Measurements from ENCODE around the gene CDK9.

The CDK9 gene

DNA sequence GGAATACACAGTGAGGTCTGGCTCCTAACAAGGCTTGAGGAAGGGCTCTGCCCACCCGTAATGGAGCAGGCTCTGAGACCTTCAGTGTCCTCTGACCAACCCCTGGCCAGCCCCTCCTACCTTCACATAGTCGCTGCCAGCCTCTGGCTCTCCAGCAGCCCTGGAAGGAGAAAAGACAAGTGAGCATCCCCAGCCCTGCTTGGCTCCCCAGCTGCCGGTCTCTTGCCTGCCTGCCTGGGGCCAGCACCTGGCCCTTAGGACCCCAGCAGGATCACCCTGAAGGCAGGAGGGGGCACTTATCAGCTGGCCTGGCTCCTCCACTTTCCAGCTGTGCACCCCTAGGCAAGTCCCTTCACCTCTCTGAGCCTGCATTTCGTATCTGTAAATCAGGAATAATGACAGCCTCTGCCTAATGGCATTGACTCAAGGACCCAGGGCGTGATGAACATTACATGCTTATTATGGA, 24.3 kb upstream of the CDK9 start:
- DNase-seq (ENCODE audit: low spot score): no peak

DNA sequence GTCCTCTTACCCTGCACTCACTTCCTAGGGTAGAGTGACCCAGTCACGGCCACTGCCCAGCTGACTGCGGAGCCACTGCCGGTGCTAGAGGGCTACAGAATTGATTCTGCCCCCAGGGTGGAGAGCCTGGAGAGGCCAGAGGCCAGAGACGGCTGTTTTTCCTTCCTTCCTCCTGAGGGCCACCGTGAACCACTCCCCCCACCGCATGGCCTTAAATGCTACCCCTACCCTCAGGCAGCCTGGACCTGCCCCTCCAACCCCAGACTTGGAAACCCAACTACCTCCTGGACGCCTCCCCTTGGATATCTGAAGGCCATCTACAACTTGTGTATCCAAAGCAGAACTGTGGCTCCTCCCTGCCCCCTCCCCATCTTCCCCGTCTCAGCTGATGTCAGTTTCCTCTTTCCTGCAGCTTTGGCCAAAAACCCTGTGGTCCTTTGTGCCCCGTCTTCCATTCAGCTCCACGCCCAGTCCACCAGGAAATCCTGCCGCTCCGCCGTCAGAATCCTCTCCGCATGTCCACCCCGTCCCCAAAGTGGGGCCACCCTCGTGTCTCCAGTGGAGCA, 23.6 kb upstream of the CDK9 start:
- DNase-seq (ENCODE audit: low spot score): no peak

DNA sequence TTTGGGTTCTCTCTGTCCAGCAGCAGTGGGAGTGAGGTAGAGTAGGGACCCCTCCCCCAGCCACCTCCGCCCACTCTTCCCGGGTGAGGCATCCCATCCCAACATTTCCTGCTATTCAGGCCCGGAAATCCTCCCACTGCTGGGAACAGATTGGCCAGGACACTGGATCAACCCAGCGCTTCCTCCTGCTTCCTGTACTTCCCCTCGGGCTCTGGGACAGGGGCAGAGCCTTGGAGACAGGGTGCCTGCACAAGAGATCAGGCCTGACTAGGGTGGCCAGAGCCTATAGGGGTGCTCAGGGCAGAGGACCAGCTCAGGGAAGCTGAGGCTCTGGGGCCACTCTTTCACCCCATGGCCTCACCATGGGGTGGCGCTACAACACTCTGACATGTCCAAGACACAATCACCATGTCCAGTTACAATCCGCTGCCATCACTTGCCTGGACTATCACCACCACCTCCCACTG, 21.9 kb upstream of the CDK9 start:
- DNase-seq (ENCODE audit: low spot score): peak; percentile 44

GRCh38 chr9:127765418-127765817, 20.4 kb upstream of the CDK9 start:
- DNase-seq (ENCODE audit: low spot score): no peak

- no peak for DNase-seq (ENCODE audit: low spot score)
Observed at GRCh38 chr9:127767410-127767809, 18.4 kb upstream of the CDK9 start.

DNA sequence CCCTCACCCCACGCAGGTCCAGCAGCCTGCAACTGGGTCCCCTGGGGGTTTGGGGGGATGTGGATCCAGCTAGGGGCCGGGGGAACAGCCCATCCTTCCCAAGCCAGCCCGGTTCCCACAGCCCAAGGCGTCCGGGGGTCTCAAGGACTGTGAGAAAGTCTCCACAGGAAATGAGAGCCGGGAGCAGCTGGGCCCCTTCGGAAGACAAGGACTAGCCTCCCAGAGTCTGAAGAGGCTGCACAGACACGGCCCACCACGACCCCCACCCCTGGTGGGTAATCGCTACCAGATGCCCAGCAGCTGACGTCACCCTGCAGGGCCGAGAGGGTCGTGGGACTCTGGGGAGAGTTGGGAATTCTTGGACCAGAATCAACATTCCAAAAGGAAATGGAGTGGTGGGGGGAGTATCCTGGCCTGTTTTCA, 17.9 kb upstream of the CDK9 start:
- peak; percentile 50 for DNase-seq (ENCODE audit: low spot score)

GRCh38 chr9:127768698-127769097, 17.1 kb upstream of the CDK9 start:
- DNase-seq (ENCODE audit: low spot score): no peak

DNA sequence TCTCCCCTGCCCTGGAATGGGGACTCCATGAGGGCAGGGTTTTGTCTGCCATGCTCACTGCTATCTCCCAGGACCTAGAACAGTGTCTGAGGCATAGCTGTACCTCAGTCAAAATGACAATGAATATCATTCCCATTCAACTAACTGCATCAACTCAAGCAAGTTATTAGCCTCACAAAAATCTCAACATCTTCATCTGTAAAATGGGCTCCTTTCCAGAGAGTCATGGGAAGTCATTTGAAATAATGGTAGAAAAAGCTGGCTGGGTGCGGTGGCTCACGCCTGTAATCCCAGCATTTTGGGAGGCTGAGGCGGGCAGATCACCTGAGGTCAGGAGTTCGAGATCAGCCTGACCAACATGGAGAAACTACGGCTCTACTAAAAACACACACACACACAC, 16.7 kb upstream of the CDK9 start:
- DNase-seq (ENCODE audit: low spot score): no peak

DNA sequence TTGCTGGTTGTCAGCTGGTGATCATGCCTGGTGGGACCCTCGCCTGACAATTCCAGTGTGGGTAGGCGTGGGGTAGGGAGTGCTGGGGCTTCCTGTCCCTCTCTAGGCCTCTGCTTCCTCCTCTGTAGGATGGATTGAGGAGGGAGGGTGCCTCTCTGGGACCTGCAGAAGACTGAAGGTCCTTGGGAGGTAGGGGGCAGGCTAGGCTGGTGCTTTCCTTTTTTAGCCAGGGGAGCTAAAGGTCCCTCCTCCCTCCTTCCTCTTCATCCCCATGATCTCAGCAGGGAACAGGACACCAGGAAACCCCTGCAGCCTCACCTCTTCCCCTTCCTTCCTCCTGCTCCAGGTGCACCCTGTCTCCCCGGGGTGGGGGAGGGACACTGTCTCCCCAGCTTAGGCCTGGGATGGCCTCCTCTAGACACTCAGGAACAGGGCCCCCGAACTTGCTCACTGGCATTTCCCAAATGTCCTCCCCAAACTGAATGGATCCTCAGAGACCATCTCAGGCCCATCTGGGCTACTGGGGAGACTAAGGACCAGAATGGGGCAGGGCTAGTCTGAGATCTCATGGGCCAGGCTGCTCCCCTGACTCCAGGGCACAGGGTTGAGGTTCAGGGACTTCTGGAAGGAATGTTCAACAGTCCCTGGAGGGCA, 15.8 kb upstream of the CDK9 start:
- no peak for DNase-seq (ENCODE audit: low spot score)

DNA sequence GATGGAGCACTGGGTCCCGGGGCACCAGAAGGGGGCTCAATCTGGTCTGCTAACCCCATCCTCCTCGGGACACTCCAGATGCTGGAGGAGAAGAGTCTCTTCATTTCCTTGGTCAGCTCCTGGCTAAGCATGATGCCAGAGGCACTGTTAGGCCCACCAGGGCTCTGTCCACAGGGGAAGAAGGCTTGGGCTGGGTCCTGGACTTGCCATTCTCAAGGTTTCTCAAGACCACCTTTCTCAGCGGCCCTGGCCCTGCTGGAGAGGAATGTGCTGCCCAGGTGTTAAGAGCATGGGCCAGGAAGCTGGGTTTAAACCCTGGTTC, 15.3 kb upstream of the CDK9 start:
- DNase-seq (ENCODE audit: low spot score): no peak

DNA sequence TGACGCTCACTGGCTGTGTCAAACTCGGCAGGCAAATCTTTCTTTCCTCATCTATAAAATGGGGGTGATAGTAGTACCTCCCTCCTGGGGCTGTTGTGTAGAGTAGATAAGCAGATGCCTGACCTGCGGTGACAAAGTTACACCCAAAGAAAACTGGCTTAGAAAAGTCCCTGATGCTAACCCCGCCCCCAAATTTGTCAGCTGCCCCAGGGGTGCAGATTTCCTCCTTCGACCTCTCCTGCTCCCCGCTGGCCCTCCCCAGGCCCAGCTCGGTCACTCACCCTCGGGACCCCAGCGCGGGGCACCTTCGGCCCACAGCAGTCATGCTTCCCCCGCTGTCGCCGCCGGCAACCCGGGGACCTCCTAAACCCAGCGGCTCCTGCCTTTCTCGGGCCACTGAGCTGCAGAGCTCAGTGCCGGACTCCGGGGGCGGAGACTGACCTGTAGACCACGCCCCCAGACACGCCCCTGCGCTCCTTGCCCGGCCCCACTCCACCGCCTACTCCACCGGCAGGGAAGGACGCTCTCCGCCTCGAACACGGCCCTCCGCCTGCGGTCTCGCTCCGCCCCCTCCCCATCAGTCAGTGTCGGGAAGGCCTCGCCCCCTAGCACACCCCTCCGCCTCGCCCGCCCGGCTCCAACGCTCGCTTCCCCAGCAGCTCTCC, 14.8 kb upstream of the CDK9 start:
- DNase-seq (ENCODE audit: low spot score): peak; percentile 95

DNA sequence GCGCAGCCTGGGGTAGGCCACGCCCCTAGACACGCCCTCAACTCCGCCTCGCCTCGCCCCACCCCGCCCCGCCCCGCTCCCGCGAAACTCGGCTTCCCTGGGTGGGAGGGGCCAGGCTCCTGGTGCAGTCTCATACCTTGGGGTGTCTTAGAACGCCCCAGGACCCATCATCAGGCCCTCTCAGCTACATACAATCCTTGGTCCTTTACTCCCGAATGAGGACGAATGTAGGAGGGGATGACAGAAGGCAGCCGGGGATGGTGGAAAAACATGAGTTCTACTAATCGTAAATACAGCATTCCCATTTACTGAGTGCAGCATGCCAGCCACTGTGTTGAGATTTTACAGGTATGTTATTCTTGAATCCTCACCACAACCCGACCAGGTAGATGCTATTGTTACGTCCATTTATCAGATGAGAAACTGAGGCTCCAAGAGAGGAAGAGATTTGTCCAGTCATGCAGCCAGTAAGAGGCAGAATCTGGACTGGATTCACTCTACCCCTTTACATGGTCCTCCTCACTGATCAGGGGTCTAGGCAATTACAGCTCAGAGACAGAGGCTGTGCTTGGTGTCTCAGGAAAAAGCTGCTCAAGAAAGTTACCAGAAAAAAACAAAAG, 14.2 kb upstream of the CDK9 start:
- no peak for DNase-seq (ENCODE audit: low spot score)

GRCh38 chr9:127772603-127773002, 13.2 kb upstream of the CDK9 start:
- no peak for DNase-seq (ENCODE audit: low spot score)

DNA sequence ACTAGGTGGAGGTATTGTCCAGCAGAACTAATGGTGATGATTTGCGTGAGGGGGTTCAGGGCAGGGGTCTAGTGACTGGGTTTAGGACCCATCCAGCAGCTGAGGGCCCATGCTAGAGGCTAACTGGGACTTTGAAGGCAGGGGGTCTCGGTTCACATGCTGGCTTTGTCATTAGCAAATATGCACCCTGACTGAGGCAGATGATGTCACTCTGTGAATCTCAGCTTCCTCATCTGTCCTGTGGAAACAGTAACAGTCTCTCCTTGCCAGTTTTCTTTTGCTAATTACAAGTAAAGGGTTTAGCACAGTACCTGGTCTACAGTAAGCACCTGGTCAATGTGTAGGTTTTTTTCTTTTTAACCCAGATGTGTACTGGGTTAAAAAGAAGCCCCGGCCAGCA, 12.6 kb upstream of the CDK9 start:
- no peak for DNase-seq (ENCODE audit: low spot score)

- no peak for DNase-seq (ENCODE audit: low spot score)
Observed at GRCh38 chr9:127773981-127774380, 11.9 kb upstream of the CDK9 start.

DNA sequence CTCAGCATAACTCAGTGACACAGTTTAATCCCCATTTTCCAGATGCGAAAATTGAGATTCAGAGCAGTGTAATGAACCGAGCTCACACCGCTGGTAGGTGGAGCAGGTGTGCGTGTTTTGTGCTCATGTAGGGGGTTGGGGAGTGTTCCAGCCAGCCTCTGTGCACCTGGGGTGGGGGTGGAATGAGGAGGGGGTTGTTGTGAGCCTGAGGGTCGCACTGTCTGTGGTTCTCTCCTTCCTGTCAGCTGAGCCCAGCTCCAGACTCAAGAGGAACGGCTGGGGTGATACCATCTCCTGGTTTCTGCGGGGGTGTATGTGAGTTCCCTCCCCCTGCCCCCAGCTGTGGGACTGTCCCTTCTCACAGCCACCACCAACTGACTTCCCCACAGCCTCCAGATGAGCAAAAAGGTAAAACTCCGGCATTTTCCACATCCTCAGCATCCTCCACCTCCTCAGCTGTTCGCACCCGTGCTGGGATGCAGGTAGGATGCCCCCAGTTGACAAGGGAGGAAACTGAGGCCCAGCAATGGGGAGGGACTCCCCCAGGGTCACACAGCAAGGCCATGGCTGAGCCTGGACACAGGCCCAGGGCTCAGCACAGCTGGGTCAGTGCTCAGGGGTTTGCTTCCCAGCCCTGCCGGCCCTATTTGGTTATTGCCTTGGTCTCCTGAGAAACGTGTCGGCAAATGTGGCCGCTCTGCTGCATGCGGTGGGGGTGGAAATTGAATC, 9.5 kb upstream of the CDK9 start:
- no peak for DNase-seq (ENCODE audit: low spot score)

DNA sequence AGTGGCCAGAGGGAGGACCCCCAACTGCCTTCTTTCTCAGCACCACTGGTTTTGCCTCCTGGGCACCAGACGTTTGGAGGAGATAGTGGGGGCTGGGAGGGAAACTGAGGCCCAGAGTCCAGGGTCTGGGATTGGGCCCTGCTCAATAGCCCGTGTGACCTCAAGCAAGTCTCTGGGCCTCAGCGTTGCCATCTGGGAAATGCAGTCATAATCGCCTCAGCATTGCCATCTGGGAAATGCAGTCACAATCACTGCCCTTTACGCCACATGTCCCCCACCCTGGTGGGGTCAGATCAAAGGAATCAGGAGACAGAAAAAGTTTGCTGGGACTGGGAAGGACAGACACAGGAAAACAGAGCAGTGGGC, 8.9 kb upstream of the CDK9 start:
- no peak for DNase-seq (ENCODE audit: low spot score)

DNA sequence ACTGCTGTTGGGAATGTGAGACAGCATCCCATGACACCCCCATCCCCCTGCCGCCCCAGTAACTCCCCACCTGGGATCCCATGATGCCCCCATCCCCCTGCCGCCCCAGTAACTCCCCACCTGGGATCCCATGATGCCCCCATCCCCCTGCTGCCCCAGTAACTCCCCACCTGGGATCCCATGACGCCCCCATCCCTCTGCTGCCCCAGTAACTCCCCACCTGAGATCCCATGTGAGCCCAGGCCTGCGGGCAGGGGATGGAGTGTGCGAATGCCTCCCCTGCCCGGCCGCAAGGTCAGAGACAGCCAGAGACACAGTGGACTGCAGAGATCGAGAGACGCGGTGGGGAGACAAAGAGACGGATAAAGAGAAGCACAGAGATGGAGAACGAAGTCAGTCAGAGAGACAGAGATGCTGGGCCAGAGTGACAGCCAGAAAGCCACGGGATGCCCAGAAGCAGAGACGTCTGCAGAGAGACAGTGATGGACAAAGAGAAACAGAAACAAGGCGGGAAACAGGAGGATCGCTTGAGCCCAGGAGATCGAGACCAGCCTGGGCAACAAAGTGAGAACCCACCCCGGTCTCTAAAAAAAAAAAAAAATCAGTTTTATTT, 8.4 kb upstream of the CDK9 start:
- no peak for DNase-seq (ENCODE audit: low spot score)

- DNase-seq (ENCODE audit: low spot score): no peak
Observed at GRCh38 chr9:127778280-127779135, 7.3 kb upstream of the CDK9 start, which contains the start of gene SH2D3C. TSS of gene SH2D3C (minus strand) at chr9:127778666. CDS start at chr9:127778627, 39 bp downstream.

DNA sequence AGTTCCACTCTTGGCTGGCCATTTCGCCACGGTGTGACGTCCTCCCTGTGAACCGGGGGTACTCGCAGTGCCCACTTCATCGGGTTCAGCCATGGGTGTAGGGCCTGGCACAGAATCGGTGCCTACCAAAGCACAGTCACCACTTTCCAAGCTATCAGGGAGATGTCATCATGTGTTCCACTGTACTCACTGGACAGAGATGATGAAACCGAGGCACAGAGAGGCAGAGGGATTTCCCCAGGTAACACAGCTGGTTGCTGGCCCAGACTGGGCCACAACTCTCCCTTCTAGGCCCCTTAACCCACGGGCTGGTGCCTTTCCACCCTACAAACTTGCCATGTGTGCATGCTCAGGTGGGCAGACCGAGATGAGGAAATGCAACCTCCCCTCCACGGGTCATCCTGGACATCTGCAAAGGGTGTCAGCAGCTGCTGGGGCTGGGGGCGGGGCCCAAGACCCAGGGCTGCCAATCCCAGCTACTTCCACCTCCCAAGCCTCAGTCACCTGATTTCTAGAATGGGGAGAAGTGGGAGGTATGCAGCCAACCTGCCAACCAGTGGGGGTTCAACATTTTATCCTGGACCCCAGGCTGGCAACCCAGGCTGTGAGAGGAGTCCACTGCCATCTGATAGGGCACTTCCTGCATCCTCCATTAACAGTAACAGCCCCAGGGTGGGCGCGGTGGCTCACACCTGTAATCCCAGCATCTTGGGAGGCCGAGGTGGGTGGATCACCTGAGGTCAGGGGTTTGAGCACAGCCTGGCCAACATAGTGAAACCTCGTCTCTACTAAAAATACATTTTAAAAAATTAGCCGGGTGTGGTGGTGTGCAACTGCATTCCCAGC, 6.5 kb upstream of the CDK9 start:
- DNase-seq (ENCODE audit: low spot score): no peak
